Measurements from ENCODE around the gene GLRB. TPM values are rescaled to one million over a fixed set of nuclear protein-coding genes. Genes with fewer than 3 reads are reported as not detected.
"Not testable (repeated sequence)": the region's sequence is repeated elsewhere in the genome, so short reads cannot be mapped to it uniquely, and the experiment has no call there.

The GLRB gene
- total RNA-seq, 4 donors from 2014 or later = 0.55 to 2.1 (median 1.4) TPM

- H3K27me3 ChIP-seq = no peaks in the 10 kb centered on the region
- intact Hi-C loops (cut with DNase I; ENCODE audit: low total_unique reads) (no loop called here), in situ Hi-C loops (cut with MboI; ENCODE audit: low sequenced_read_pairs in 4 of 4) (no loop called here)
These were observed 94.4 kb downstream of the GLRB start for GRCh38 chr4:157170321-157170720.

DNA sequence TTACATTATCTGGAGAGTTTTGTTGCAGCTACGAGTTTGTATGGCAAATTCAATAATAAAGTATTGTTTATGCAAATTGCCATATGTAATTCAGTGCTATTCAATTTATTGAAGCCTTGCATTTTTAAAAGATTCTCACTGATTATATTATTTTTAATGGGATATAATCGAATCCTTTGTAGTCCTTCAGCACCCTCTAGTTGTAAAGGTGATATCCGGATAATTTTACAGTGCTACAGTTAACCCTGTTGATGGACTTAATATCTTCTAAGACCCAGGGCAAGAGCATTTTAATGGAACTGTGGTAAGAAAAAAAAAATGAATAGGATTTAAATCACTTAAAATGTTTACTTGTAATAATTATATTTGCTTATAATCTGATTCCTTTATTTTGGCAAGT, 96.1 kb downstream of the GLRB start:
- TF ChIP-seq POLR2A (IDR thresholded peaks at IDR 0.05) = no peak
- peak in 1 of 5 experiments; percentile 15 for TF ChIP-seq CTCF (IDR thresholded peaks at IDR 0.05 in 4 of 5, conservative IDR thresholded peaks at IDR 0.05 in 1 of 5)
- Histone ChIP-seq H3K27me3 (no peaks in the 10 kb centered on the region), H3K4me1 (no peaks in the 10 kb centered on the region), H3K4me3 (no peak overlapping the region), H3K9me3 (no peaks in the 10 kb centered on the region), H3K27ac (no peak overlapping the region), H3K36me3 (no peaks in the 10 kb centered on the region)
- no peak for DNase-seq
- in situ Hi-C loops (cut with MboI; ENCODE audit: low sequenced_read_pairs in 4 of 4) (no loop called here), intact Hi-C loops (cut with DNase I; ENCODE audit: low total_unique reads) (no loop called here)
- ATAC-seq = no peak

More at GRCh38 chr4:157170321-157170720, 94.4 kb downstream of the GLRB start:
- Histone ChIP-seq H3K36me3 (no peaks in the 10 kb centered on the region), H3K4me1 (no peaks in the 10 kb centered on the region), H3K9me3 (no peaks in the 10 kb centered on the region), H3K4me3 (no peak overlapping the region), H3K27ac (no peak overlapping the region)
- TF ChIP-seq POLR2A (IDR thresholded peaks at IDR 0.05) (no peak), CTCF (IDR thresholded peaks at IDR 0.05 in 4 of 5, conservative IDR thresholded peaks at IDR 0.05 in 1 of 5) (no peak)
- no peak for ATAC-seq
- no peak for DNase-seq

DNA sequence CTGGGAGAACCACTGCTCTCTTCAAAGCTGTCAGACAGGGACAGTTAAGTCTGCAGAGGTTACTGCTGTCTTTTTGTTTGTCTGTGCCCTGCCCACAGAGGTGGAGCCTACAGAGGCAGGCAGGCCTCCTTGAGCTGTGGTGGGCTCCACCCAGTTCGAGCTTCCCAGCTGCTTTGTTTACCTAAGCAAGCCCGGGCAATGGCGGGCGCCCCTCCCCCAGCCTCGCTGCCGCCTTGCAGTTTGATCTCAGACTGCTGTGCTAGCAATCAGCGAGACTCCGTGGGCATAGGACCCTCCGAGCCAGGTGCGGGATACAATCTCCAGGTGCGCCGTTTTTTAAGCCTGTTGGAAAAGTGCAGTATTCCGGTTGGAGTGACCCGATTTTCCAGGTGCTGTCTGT, 104.3 kb downstream of the GLRB start:
- DNase-seq; intact Hi-C loops (cut with DNase I; ENCODE audit: low total_unique reads); H3K27me3 ChIP-seq; H3K36me3 ChIP-seq; H3K4me3 ChIP-seq; in situ Hi-C loops (cut with MboI; ENCODE audit: low sequenced_read_pairs in 4 of 4); ATAC-seq; H3K27ac ChIP-seq; H3K4me1 ChIP-seq; H3K9me3 ChIP-seq: not testable (repeated sequence)

DNA sequence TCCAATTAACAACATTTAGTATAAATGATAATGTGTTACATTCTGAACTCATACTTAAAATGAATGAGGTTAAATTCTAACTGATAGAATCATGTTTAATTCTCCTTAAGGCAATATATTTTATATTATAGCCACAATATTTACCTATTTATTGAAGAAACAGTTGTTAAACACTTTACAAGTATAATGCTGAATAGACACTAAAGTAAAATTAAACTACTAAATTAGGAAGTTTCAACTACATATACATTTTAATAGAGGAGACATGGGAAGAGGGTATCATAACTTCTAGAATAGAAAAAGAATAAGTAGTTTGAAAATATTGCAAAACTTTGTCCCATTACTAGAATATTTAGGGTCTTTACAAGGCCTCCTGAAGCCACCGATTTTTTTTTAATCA, 108.3 kb downstream of the GLRB start:
- TF ChIP-seq CTCF (IDR thresholded peaks at IDR 0.05 in 4 of 5, conservative IDR thresholded peaks at IDR 0.05 in 1 of 5) = no peak
- TF ChIP-seq POLR2A (IDR thresholded peaks at IDR 0.05) = no peak
- intact Hi-C loops (cut with DNase I; ENCODE audit: low total_unique reads) (no loop called here), in situ Hi-C loops (cut with MboI; ENCODE audit: low sequenced_read_pairs in 4 of 4) (no loop called here)
- no peak overlapping the region for H3K4me3 ChIP-seq
- DNase-seq (no peak), ATAC-seq (no peak)
- H3K4me1 ChIP-seq = no peaks in the 10 kb centered on the region
- H3K27me3 ChIP-seq = no peaks in the 10 kb centered on the region
- no peaks in the 10 kb centered on the region for H3K36me3 ChIP-seq
- H3K9me3 ChIP-seq = no peaks in the 10 kb centered on the region
- no peak overlapping the region for H3K27ac ChIP-seq

GRCh38 chr4:157185363-157185762, 109.4 kb downstream of the GLRB start:
- DNase-seq (no peak), ATAC-seq (no peak)
- H3K27me3 ChIP-seq = no peaks in the 10 kb centered on the region
- no peak for TF ChIP-seq POLR2A (IDR thresholded peaks at IDR 0.05)
- TF ChIP-seq CTCF (IDR thresholded peaks at IDR 0.05 in 4 of 5, conservative IDR thresholded peaks at IDR 0.05 in 1 of 5) = no peak
- no peak overlapping the region for H3K27ac ChIP-seq
- intact Hi-C loops (cut with DNase I; ENCODE audit: low total_unique reads) = no loop called here
- H3K4me1 ChIP-seq = no peaks in the 10 kb centered on the region
- no peaks in the 10 kb centered on the region for H3K9me3 ChIP-seq
- H3K4me3 ChIP-seq = no peak overlapping the region
- no peaks in the 10 kb centered on the region for H3K36me3 ChIP-seq
- in situ Hi-C loops (cut with MboI; ENCODE audit: low sequenced_read_pairs in 4 of 4) = no loop called here
